AG09309 (cell line): ENCODE data around the gene SMOC2.

ENCODE experiments used
- DNase-seq: peaks from one replicate; pipeline ENCODE4 v3.0.0-alpha.2; 2010; ENCODE audit warnings: low read depth
- H3K4me3 ChIP-seq: 2 replicates; pipeline ENCODE4 v1.5.1; 2011; ENCODE audit warnings: mild to moderate bottlenecking, low read depth, low read length, moderate library complexity; ENCODE audit not compliant: control insufficient read depth
- CTCF ChIP-seq: IDR thresholded peaks from 2 replicates; pipeline ENCODE4 v1.5.1; 2011; ENCODE audit warnings: mild to moderate bottlenecking, low read depth, low read length, inconsistent platforms; ENCODE audit not compliant: insufficient read depth, control insufficient read depth; ENCODE audit errors: missing control alignments

Gene SMOC2

GRCh38 chr6:168667428-168667805 lies 226.4 kb downstream of the SMOC2 start:
- TF ChIP-seq CTCF, result no peak
- no peak for DNase-seq
- H3K4me3 ChIP-seq, result no peak overlapping the region

- no peak for DNase-seq
- no peak for TF ChIP-seq CTCF
- H3K4me3 ChIP-seq, result no peak overlapping the region
Observed at GRCh38 chr6:168670401-168670985, 229.5 kb downstream of the SMOC2 start.

- TF ChIP-seq CTCF, result no peak
- DNase-seq, result no peak
- no peak overlapping the region for H3K4me3 ChIP-seq
Observed at GRCh38 chr6:168671028-168671862, 230.3 kb downstream of the SMOC2 start.

DNA sequence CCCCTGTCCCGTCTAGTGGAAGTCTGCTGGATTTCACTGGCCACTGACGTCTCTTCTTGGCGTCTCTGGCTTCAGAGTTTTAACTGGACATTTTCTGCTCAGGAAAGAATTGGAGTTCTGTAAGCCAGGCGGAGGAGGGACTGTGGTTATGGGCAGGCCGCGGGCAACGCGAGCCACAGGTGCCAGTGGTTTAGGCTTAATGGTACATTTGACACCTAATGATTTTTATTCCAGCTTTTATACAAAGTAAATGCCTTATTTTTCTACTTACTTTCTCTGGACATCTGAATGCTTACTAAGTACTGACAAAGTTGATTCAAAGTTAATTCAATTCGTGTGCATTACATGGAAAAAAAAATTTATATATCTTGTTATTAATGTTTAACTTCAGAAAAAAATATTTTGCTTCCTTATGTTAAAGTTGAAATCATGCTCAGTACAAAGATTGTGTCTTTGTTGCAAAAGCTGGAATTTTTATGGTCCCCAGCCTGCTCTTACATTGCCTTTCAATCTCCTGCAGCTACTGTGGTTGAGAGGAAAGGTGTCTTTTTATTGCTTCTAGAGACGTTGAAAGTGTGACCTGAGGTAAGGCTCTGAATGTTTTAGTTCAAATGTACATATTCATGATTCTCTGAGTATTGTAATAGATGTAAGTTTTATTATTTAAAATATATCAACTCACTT lies 231.0 kb downstream of the SMOC2 start:
- no peak overlapping the region for H3K4me3 ChIP-seq
- TF ChIP-seq CTCF, result no peak
- no peak for DNase-seq

DNA sequence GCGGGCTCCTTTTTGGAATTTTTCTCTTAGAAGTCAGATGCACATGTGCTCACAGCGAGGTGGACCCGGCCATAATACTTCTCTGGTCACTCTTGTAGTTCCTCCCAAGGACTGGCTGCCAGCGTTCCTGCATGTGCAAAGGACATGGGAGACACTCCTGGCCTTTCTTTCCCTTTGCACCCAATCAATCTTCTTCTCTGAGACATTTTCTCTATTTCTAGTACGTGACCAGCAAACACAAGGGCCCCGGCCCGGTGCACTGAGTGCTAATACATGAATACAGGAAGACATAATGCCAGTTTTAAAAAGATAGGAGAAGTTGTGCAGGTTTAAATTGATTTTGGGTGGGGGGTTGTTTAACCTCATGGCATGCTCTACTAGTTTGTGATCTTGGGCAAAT lies 233.6 kb downstream of the SMOC2 start:
- no peak for DNase-seq
- TF ChIP-seq CTCF, result no peak
- H3K4me3 ChIP-seq, result no peak overlapping the region

GRCh38 chr6:168675375-168675774 lies 234.4 kb downstream of the SMOC2 start:
- no peak for DNase-seq
- no peak overlapping the region for H3K4me3 ChIP-seq
- no peak for TF ChIP-seq CTCF
